ENCODE results near the gene TMEM115. TPM values are rescaled to one million over a fixed set of nuclear protein-coding genes. Genes with fewer than 3 reads are reported as not detected.

Gene TMEM115
- total RNA-seq, 1 donor from 2014 or later = 40.1 TPM

DNA sequence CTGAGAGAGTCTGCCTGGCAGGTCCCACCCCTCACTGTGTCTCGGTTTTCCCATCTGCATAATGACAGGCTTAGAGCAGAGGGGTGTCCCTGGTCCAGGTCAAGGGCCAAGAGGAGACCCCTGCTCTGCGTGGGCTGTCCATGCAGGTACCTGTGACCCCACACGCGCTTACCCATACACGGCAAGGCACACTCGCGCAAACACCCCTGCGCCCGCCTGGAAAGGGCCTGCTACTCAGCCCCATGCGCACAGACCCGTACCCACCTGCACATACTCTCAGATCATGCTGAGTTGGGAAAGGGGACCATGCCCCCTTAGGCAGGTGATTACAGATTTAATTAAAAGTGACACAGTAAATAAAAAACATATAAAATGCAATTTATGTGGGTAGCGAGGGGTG lies 23.4 kb upstream of the TMEM115 start:
- no peak for DNase-seq
- Histone ChIP-seq H3K4me3 (no peak overlapping the region), H3K9me3 (no peaks in the 10 kb centered on the region), H3K27ac (no peak overlapping the region), H3K4me1 (no peaks in the 10 kb centered on the region), H3K27me3 (no peaks in the 10 kb centered on the region), H3K36me3 (peaks cover 11% of the 10 kb centered on the region)
- no peak for ATAC-seq
- intact Hi-C loops (cut with DNase I) = no loop called here
- TF ChIP-seq, protein P1, sequence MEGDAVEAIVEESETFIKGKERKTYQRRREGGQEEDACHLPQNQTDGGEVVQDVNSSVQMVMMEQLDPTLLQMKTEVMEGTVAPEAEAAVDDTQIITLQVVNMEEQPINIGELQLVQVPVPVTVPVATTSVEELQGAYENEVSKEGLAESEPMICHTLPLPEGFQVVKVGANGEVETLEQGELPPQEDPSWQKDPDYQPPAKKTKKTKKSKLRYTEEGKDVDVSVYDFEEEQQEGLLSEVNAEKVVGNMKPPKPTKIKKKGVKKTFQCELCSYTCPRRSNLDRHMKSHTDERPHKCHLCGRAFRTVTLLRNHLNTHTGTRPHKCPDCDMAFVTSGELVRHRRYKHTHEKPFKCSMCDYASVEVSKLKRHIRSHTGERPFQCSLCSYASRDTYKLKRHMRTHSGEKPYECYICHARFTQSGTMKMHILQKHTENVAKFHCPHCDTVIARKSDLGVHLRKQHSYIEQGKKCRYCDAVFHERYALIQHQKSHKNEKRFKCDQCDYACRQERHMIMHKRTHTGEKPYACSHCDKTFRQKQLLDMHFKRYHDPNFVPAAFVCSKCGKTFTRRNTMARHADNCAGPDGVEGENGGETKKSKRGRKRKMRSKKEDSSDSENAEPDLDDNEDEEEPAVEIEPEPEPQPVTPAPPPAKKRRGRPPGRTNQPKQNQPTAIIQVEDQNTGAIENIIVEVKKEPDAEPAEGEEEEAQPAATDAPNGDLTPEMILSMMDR (IDR thresholded peaks at IDR 0.05) = no peak

DNA sequence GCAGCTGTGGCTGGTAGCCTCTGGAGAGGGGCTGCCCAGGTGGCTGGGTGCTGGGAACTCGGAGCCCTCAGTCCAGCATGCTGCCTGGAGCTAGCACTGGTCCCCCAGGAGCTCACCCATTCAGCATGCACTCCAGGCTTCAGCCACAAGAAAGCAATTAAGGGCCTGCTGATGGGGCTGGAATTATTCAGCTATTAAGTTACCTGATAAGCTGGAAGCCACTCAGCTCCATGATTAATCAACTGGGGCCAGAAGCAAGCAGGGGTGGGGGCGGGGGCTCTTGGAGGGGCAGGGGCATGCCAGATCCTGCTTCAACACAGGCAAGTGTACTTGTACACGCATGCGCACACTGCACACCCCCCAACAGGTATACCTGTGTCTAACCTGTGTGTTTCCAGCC lies 22.1 kb upstream of the TMEM115 start:
- DNase-seq (no peak), ATAC-seq (no peak)
- Histone ChIP-seq H3K36me3 (peaks cover 11% of the 10 kb centered on the region), H3K27me3 (no peaks in the 10 kb centered on the region), H3K4me1 (no peaks in the 10 kb centered on the region), H3K9me3 (no peaks in the 10 kb centered on the region), H3K27ac (no peak overlapping the region), H3K4me3 (no peak overlapping the region)
- TF ChIP-seq, protein P1 (IDR thresholded peaks at IDR 0.05) = no peak
- intact Hi-C loops (cut with DNase I) = no loop called here

DNA sequence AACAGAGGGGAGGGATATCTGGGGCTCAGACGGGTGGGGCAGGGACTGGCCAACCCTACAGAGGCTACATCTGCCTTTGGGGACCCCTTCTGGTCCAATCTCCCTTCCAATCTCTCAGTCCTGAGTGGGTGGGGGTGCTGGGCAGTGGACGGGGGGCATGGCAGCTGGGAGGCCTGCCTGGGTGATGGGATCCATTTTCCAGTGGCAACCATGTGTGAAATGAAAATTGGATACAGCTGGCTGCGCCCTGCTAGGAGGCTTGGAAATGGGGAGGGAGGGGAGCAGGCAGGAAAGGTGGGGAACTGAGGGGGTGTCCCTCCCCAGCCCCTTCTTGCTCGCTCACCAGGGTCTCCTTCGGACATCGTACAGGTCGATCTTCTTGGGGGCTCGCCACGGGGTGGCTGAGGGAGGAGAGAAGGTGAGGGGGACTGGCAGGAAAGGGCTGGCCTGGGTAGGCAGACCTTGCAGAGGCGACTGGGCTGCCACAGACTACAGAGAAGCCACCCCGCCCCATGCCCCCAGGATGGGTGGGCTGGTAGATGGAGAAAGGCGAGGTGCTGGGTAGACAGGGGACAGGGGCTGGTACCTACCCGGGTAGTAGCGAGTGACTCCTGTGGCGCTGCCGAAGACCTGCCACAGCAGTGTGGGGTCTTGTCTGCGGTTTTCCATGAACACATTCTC lies 21.2 kb upstream of the TMEM115 start:
- H3K27me3 ChIP-seq = no peaks in the 10 kb centered on the region
- no peaks in the 10 kb centered on the region for H3K9me3 ChIP-seq
- no peaks in the 10 kb centered on the region for H3K4me1 ChIP-seq
- TF ChIP-seq, protein P1 (IDR thresholded peaks at IDR 0.05) = no peak
- no peak overlapping the region for H3K27ac ChIP-seq
- intact Hi-C loops (cut with DNase I) = no loop called here
- no peak overlapping the region for H3K4me3 ChIP-seq
- no peak for ATAC-seq
- peaks cover 11% of the 10 kb centered on the region for H3K36me3 ChIP-seq
- no peak for DNase-seq

DNA sequence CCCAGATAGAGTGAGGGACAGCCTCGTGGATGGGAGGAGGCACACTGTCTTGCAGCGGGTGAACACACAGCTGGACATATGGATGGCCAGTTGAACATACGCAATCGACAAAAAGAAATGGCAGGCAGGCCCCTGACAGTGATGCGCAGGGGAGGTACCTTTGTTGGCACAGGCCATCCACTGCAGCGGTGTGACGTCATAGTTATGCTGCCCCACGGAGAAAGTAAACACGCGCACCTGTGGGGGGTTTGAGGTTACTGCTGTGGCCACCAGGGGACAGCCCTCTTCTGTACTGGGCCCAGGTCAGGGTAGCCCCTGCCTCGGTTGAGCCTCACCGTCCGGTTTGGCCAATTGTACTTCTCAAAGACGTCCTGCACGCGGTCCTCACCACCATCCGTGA lies 19.4 kb upstream of the TMEM115 start:
- Histone ChIP-seq H3K36me3 (peaks cover 11% of the 10 kb centered on the region), H3K27me3 (no peaks in the 10 kb centered on the region), H3K4me1 (no peaks in the 10 kb centered on the region), H3K27ac (no peak overlapping the region), H3K4me3 (no peak overlapping the region), H3K9me3 (no peaks in the 10 kb centered on the region)
- DNase-seq (no peak), ATAC-seq (no peak)
- TF ChIP-seq, protein P1 (IDR thresholded peaks at IDR 0.05) = no peak
- intact Hi-C loops (cut with DNase I) = no loop called here

DNA sequence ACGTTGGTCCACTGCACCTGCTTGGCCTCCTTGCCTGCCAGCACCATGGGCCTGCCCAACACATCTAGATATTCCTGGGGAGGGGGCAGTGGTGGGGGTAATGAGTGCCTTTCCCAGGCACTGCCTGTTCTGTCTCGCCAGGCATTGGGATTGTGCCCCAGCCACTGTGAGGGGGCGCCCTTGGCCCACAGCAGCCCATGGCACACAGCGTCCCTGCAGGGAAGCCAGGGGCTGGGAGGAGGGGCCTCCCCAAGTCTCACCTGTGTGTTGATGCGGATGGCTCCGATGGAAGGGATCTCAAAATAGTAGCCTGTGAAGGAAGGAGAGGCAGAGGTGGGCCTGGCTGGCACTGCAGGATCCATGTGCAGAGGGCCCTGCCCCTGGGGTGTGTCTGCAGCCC lies 18.7 kb upstream of the TMEM115 start:
- Histone ChIP-seq H3K4me3 (no peak overlapping the region), H3K27ac (no peak overlapping the region), H3K4me1 (no peaks in the 10 kb centered on the region), H3K9me3 (no peaks in the 10 kb centered on the region), H3K27me3 (no peaks in the 10 kb centered on the region), H3K36me3 (peaks cover 11% of the 10 kb centered on the region)
- TF ChIP-seq, protein P1 (IDR thresholded peaks at IDR 0.05) = no peak
- intact Hi-C loops (cut with DNase I) = no loop called here
- DNase-seq (no peak), ATAC-seq (no peak)
